Coronary artery (tissue), 2 donors: ENCODE data around the gene TTC4.

Experiments used
- DNase-seq: peaks from one replicate; pipeline ENCODE4 v3.0.0-alpha.2; 2017; ENCODE audit warnings: low spot score
- H3K27ac ChIP-seq, 2 donors: fragments of 200-600 bp; sonication (generic); one replicate each; pipeline ENCODE4 v1.5.1; 2016 to 2019
- H3K4me3 ChIP-seq: fragments of 200-600 bp; sonication (generic); 2 replicates; pipeline ENCODE4 v1.5.1; 2016; ENCODE audit warnings: mild to moderate bottlenecking, moderate library complexity
- CTCF ChIP-seq: fragments of 200-600 bp; sonication (generic); IDR thresholded peaks from one replicate; pipeline ENCODE4 v1.5.1; 2019; ENCODE audit warnings: antibody characterized with exemption

TTC4 gene

GRCh38 chr1:54791880-54792522, 76.3 kb downstream of the TTC4 start:
- no peak for TF ChIP-seq CTCF
- DNase-seq, result no peak
- no peak overlapping the region for H3K27ac ChIP-seq
- no peak overlapping the region for H3K4me3 ChIP-seq
